RKO (cell line): ENCODE results near the gene ANKRD44.
A peak's percentile ranks its signal among the peaks of the same experiment; 100 is the strongest.

Experiments used
- DNase-seq: peaks from one replicate; pipeline ENCODE4 v3.0.0-alpha.2; 2016; ENCODE audit warnings: low spot score

Gene ANKRD44

GRCh38 chr2:197113275-197113711, 197.3 kb downstream of the ANKRD44 start:
- DNase-seq: peak; percentile 49

- no peak for DNase-seq
These were observed 201.3 kb downstream of the ANKRD44 start for GRCh38 chr2:197109326-197109725.

- DNase-seq: peak; percentile 8
These were observed 201.8 kb downstream of the ANKRD44 start for GRCh38 chr2:197108758-197109157.

GRCh38 chr2:197107291-197108269, 203.0 kb downstream of the ANKRD44 start:
- DNase-seq: no peak

GRCh38 chr2:197103363-197103762, 207.2 kb downstream of the ANKRD44 start:
- no peak for DNase-seq

- no peak for DNase-seq
These were observed 208.3 kb downstream of the ANKRD44 start for GRCh38 chr2:197102231-197102630.

- no peak for DNase-seq
These were observed 209.1 kb downstream of the ANKRD44 start for GRCh38 chr2:197101519-197101918.

- no peak for DNase-seq
These were observed 212.8 kb downstream of the ANKRD44 start for GRCh38 chr2:197097578-197098366.

- DNase-seq: no peak
These were observed 213.9 kb downstream of the ANKRD44 start for GRCh38 chr2:197096649-197097048.

GRCh38 chr2:197092431-197092830, 218.1 kb downstream of the ANKRD44 start:
- no peak for DNase-seq

- no peak for DNase-seq
These were observed 219.7 kb downstream of the ANKRD44 start for GRCh38 chr2:197090742-197091367.

- peak; percentile 36 for DNase-seq
These were observed 220.9 kb downstream of the ANKRD44 start for GRCh38 chr2:197089655-197090054.

GRCh38 chr2:197088694-197089093, 221.9 kb downstream of the ANKRD44 start:
- no peak for DNase-seq

- no peak for DNase-seq
These were observed 224.1 kb downstream of the ANKRD44 start for GRCh38 chr2:197086500-197086899.

GRCh38 chr2:197085665-197086064, 224.9 kb downstream of the ANKRD44 start:
- no peak for DNase-seq

- no peak for DNase-seq
These were observed 229.3 kb downstream of the ANKRD44 start for GRCh38 chr2:197081294-197081693.

- no peak for DNase-seq
These were observed 229.9 kb downstream of the ANKRD44 start for GRCh38 chr2:197080578-197081216.

- no peak for DNase-seq
These were observed 230.6 kb downstream of the ANKRD44 start for GRCh38 chr2:197079832-197080555.

- no peak for DNase-seq
These were observed 231.2 kb downstream of the ANKRD44 start for GRCh38 chr2:197079414-197079813.

GRCh38 chr2:197078535-197078934, 232.0 kb downstream of the ANKRD44 start:
- DNase-seq: no peak

GRCh38 chr2:197077336-197077735, 233.2 kb downstream of the ANKRD44 start:
- no peak for DNase-seq
